SK-N-MC (cell line): ENCODE data around the gene ZNF365.
"Not testable (repeated sequence)": the region's sequence is repeated elsewhere in the genome, so short reads cannot be mapped to it uniquely, and the experiment has no call there.

Experiments used
- DNase-seq: peaks from one replicate; pipeline ENCODE4 v3.0.0-alpha.2; 2011; ENCODE audit warnings: low read depth, low spot score
- H3K27ac ChIP-seq: fragments of 200-600 bp; sonication (generic); 2 replicates; pipeline ENCODE4 v1.5.1; 2016; ENCODE audit warnings: mixed run types
- H3K36me3 ChIP-seq: fragments of 200-600 bp; sonication (generic); 2 replicates; pipeline ENCODE4 v1.6.1; 2017; ENCODE audit warnings: antibody characterized with exemption, low read length, mixed read lengths; ENCODE audit not compliant: insufficient read depth
- H3K4me3 ChIP-seq: fragments of 200-600 bp; sonication (generic); 2 replicates; pipeline ENCODE4 v1.5.1; 2016
- H3K9ac ChIP-seq: fragments of 200-600 bp; sonication (generic); 2 replicates; pipeline ENCODE4 v1.8.0; 2017; ENCODE audit warnings: mixed run types, mixed read lengths; ENCODE audit not compliant: insufficient read length
- H3K9me3 ChIP-seq: fragments of 200-600 bp; sonication (generic); 2 replicates; pipeline ENCODE4 v1.6.1; 2017; ENCODE audit warnings: low read depth, mild to moderate bottlenecking, antibody characterized with exemption, low read length, moderate library complexity, mixed read lengths
- EZH2 ChIP-seq: fragments of 200-600 bp; sonication (generic); IDR thresholded peaks from one replicate; pipeline ENCODE4 v1.6.1; 2017; ENCODE audit warnings: antibody characterized with exemption
- FOXP2 ChIP-seq: optimal IDR thresholded peaks from 2 replicates; pipeline ENCODE3; 2011; ENCODE audit warnings: mild to moderate bottlenecking, moderate library complexity; ENCODE audit not compliant: insufficient read depth; ENCODE audit errors: extremely low read length, control extremely low read depth
- POLR2AphosphoS5 ChIP-seq: IDR thresholded peaks from 2 replicates; pipeline ENCODE4 v1.6.1; 2012; ENCODE audit warnings: mild to moderate bottlenecking, low read depth, low read length, borderline replicate concordance

Gene ZNF365

GRCh38 chr10:62374862-62375710, 917 bp downstream of the ZNF365 start:
- no peaks in the 10 kb centered on the region for H3K9me3 ChIP-seq
- H3K36me3 ChIP-seq, result no peaks in the 10 kb centered on the region
- TF ChIP-seq EZH2 (no peak), POLR2AphosphoS5 (no peak), FOXP2 (no peak)
- H3K27ac ChIP-seq, result no peak overlapping the region
- no peak for DNase-seq
- no peak overlapping the region for H3K9ac ChIP-seq
- no peak overlapping the region for H3K4me3 ChIP-seq

- no peak for DNase-seq
- H3K9ac ChIP-seq, result no peak overlapping the region
- H3K27ac ChIP-seq, result no peak overlapping the region
- H3K36me3 ChIP-seq, result no peaks in the 10 kb centered on the region
- H3K4me3 ChIP-seq, result no peak overlapping the region
- TF ChIP-seq FOXP2 (no peak), EZH2 (no peak), POLR2AphosphoS5 (no peak)
- H3K9me3 ChIP-seq, result no peaks in the 10 kb centered on the region
Observed at GRCh38 chr10:62376071-62377025, 2.2 kb downstream of the ZNF365 start.

GRCh38 chr10:62377026-62377415, 2.9 kb downstream of the ZNF365 start:
- TF ChIP-seq POLR2AphosphoS5 (no peak), EZH2 (no peak), FOXP2 (no peak)
- H3K4me3 ChIP-seq, result no peak overlapping the region
- no peak overlapping the region for H3K9ac ChIP-seq
- DNase-seq, result no peak
- H3K9me3 ChIP-seq, result no peaks in the 10 kb centered on the region
- no peaks in the 10 kb centered on the region for H3K36me3 ChIP-seq
- H3K27ac ChIP-seq, result no peak overlapping the region

GRCh38 chr10:62377966-62378365, 3.8 kb downstream of the ZNF365 start:
- Histone ChIP-seq H3K27ac (no peak overlapping the region), H3K36me3 (no peaks in the 10 kb centered on the region), H3K9me3 (no peaks in the 10 kb centered on the region), H3K9ac (no peak overlapping the region), H3K4me3 (no peak overlapping the region)
- TF ChIP-seq FOXP2, result no peak
- TF ChIP-seq EZH2, result no peak
- TF ChIP-seq POLR2AphosphoS5, result no peak
- no peak for DNase-seq

GRCh38 chr10:62378877-62379276, 4.7 kb downstream of the ZNF365 start:
- H3K27ac ChIP-seq, H3K9ac ChIP-seq, DNase-seq: not testable (repeated sequence)

GRCh38 chr10:62379394-62379793, 5.2 kb downstream of the ZNF365 start:
- Histone ChIP-seq H3K27ac (no peak overlapping the region), H3K4me3 (no peak overlapping the region), H3K9me3 (no peaks in the 10 kb centered on the region), H3K9ac (no peak overlapping the region), H3K36me3 (no peaks in the 10 kb centered on the region)
- no peak for DNase-seq
- TF ChIP-seq EZH2 (no peak), POLR2AphosphoS5 (no peak), FOXP2 (no peak)

More at GRCh38 chr10:62378877-62379276, 4.7 kb downstream of the ZNF365 start:
- not testable (repeated sequence) for H3K4me3 ChIP-seq, H3K9me3 ChIP-seq, H3K36me3 ChIP-seq

- Histone ChIP-seq H3K9me3 (no peaks in the 10 kb centered on the region), H3K27ac (no peak overlapping the region), H3K36me3 (no peaks in the 10 kb centered on the region), H3K9ac (no peak overlapping the region), H3K4me3 (no peak overlapping the region)
- DNase-seq, result no peak
- TF ChIP-seq FOXP2 (no peak), EZH2 (no peak), POLR2AphosphoS5 (no peak)
Observed at GRCh38 chr10:62380016-62380415, 5.8 kb downstream of the ZNF365 start.

DNA sequence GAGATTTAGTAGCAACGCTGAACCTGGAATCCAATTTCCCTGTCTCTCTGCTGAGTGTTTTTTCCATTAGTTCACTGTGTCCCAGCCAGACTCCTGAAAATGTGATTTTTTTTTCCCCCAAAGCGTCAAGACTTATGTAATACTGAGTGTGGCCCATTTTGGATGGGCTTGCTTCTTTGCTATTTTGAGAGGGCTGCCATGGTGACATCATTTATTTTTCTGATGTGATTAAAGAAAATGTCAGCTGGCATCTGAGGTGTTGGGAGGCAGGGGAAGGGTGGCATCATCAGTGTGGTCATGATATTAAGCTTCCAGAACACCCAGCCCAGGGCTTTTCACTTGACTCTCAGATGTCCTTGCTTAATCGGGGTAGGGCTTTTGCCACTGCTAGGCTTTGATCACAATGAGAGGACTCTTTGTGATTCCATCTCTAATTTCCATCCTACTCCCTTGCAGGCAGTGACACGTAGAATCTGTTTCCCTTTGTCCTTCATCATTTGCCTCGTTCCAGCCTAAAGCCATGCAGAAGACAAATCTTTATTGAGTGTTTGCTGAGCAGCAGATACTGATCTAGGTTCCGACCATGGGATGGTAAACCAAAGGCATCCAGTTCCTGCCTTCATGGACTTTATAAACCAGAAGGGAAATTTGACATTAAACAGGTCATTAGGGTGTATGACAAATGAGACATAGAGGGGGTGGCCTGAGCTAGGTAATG, 7.4 kb downstream of the ZNF365 start:
- TF ChIP-seq FOXP2, result no peak
- no peak for TF ChIP-seq POLR2AphosphoS5
- TF ChIP-seq EZH2, result no peak
- Histone ChIP-seq H3K36me3 (no peaks in the 10 kb centered on the region), H3K4me3 (no peak overlapping the region), H3K9ac (no peak overlapping the region), H3K9me3 (no peaks in the 10 kb centered on the region), H3K27ac (no peak overlapping the region)
- DNase-seq, result no peak
